NCI-H82 (cell line): ENCODE measurements around the gene BACH2.
"Not testable (repeated sequence)": the region's sequence is repeated elsewhere in the genome, so short reads cannot be mapped to it uniquely, and the experiment has no call there.

ENCODE experiments used
- DNase-seq: peaks from one replicate; lab custom pipeline; 2025; lab: John Stamatoyannopoulos, UW

BACH2 gene

GRCh38 chr6:89939144-89939543 lies 357.5 kb downstream of the BACH2 start:
- no peak for DNase-seq

- DNase-seq = no peak
These were observed 358.6 kb downstream of the BACH2 start for GRCh38 chr6:89938014-89938413.

GRCh38 chr6:89936177-89936576 lies 360.5 kb downstream of the BACH2 start:
- no peak for DNase-seq

DNA sequence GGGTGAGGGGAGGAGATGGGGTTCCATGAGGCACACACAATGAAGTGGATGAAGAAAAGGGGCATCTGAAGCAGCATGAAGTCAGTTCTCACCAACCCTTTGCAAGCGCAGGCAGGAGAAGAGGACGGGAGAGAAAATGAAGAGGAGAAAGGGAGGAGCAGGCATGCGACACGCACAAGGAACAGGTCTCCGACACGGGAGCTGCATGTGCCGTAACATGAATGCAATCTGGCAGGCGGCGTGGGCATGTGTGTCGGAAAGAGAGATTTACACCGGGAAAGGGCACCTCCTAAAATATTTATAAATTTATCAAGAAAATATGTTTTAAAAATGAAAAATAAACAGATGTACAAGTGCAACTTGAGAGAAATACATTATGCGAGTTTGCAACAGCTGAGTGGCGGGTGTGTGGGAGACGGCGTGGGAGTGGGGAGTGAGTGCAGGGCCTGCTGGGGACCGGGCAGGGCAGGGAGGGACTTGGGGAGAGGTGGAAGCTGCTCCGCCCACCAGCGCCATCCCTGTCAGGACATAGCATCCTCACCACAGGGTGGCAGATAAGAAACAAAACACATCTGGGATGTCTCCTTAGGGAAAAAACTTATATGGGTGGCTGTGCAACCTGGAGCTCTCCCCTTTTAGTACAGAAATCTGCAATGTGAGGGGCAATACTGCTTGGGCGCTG lies 361.8 kb downstream of the BACH2 start:
- no peak for DNase-seq

GRCh38 chr6:89932245-89932802 lies 364.3 kb downstream of the BACH2 start:
- DNase-seq = no peak

DNA sequence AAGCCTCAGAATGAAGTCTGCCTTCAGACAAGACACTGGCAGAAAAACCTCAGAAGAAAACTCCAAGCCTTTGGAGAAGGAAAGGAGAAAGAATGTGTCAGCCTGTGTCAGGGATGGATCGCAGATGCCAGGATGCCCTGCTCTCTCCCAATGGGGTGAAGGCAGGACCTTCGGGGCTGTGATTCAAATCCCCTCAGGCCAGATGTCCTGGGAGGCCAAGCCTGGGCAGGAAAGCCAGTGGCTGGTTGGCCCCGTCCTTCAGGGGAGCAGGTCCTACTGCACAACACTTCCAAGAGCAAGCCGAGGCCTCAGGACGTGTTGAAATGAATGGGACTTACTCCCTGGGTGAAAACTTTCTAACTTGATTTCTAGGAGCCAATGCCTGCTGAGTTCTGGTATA lies 365.9 kb downstream of the BACH2 start:
- no peak for DNase-seq

DNA sequence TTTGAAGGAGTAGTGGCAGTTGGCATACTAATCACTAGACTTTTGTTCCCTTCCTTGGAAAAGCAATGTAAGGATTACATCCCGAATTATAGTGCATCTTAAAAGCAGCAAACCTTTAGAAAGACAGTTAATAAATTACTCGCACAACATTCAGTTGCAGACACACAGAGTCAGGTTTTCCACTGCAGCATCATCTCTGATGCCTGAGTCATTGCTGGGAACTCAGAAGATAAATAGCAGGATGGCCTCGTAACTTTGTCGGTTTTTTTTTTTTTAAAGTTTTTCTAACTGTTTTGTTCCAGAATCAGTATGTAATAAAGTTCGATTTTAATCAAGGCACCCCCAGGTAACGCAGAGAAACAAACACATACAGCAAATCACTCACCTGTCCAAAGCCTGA lies 368.0 kb downstream of the BACH2 start:
- DNase-seq = no peak

GRCh38 chr6:89927791-89928550 lies 368.7 kb downstream of the BACH2 start:
- no peak for DNase-seq

- no peak for DNase-seq
These were observed 369.4 kb downstream of the BACH2 start for GRCh38 chr6:89927264-89927663.

DNA sequence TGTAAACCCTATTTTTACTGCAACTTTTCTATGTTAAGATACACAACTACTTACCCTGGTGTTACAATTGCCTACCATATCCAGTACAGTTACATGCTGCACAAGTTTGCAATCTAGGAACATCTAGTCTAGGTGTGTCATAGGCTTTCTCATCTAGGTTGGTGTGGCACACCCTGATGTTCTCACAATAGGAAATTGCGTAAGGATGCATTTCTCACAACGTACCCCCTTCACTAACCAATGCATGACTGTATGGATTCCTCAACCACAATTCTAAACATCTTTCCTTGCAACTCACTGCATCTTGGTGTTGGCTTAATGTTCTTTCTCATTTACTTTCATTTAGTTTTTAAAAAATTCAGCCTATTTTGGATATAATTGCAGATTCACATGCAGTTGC lies 370.8 kb downstream of the BACH2 start:
- no peak for DNase-seq

DNA sequence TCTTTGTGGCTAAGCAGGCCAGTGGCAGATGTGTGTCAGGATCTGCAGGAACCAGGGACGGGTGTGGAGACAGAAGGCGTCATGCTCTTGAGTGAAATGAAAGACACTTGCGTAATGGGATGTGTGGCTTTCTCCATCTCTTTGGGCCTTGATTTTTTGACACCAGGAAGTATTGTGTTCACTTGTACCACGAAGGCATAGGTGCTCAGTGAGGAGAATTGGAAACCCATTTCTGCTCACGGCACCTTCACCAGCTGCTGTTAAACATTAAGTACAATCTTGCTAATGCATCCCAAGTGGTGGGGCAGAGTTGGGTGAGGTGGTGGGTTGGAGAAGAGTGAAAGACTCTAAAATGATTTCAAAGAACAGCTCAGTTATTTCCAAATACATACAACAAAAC lies 372.4 kb downstream of the BACH2 start:
- DNase-seq = no peak

- DNase-seq = no peak
These were observed 375.0 kb downstream of the BACH2 start for GRCh38 chr6:89921691-89922090.

GRCh38 chr6:89921197-89921596 lies 375.4 kb downstream of the BACH2 start:
- no peak for DNase-seq

DNA sequence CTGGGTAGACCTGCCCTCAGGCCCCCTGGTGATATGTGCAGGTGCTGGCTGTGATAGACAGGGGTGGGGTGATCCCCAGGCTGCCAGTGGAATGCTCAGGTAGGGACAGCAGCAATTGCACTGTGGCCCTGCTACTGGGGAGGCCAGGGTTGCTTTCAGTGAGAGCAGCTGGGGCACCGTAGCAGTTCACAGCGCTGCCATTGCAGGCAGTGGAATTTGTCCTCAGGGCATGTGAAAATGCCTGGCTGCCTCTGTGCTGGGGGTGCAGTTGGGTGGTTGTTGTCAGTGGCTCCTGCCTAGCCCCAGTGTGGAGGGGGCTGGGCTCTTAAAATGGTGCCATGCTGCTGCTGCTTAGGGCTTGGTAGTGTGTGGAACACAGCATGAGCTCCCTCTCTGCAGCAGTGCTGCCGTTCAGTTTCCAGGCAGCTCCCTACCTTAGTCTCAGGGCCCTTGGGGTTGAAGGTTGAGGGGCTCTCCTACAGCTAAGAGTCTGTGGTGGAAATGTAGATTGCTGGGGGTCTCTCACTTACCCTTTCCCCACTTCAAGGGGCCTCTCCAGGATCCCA lies 378.8 kb downstream of the BACH2 start:
- no peak for DNase-seq

DNA sequence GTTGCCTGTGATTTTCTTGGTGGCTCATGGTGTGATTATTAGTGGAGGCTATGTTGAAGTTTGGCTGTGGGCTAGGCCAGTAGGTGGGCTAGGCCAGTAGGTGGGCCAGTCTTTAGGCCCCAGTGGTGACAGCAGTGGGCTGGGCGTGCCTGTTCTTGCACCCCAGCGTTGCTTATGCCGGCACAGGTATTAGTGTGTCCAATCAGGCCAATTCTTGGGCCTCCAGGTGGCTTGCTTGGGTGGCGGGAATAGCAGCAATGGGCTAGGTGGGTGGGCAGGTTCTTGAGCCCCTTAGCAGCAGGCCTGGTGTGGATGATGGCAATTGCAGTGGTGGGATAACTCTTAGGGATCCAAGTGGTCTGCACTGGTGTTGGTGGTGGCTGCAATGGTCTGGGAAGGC lies 379.4 kb downstream of the BACH2 start:
- DNase-seq = no peak

DNA sequence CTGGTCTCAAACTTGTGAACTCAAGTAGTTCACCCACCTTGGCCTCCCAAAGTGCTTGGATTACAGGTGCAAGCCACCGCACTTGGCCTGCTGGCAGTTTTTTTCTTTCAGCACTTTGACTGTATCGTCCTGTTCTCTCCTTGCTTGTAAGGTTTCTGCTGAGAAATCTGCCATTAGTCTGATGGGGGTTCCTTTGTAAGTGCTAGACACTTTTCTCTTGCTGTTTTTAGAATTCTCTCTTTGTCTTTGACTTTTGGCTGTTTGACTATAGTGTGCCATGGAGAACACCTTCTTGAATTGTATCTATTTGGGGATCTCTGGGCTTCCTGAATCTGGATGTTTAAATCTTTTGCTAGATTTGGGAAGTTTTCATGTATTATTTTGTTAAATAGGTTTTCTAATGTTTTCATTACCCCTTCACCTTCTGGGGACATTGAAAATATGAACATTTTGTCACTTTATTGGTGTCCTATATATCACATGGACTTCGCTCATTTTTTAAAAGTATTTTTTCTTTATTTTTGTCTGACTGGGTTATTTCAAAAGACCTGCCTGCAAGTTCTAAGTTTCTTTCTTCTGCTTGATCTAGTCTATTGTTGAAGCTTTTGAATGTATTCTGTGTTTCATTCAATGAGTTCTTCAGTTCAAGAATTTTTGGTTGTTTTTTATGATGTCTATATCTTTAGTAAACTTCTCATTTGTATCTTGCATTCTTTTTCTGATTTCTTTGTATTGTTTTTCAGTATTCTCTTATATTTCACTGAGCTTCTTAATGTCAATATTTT lies 380.3 kb downstream of the BACH2 start:
- DNase-seq = no peak

- DNase-seq = no peak
These were observed 385.8 kb downstream of the BACH2 start for GRCh38 chr6:89910902-89911240.

DNA sequence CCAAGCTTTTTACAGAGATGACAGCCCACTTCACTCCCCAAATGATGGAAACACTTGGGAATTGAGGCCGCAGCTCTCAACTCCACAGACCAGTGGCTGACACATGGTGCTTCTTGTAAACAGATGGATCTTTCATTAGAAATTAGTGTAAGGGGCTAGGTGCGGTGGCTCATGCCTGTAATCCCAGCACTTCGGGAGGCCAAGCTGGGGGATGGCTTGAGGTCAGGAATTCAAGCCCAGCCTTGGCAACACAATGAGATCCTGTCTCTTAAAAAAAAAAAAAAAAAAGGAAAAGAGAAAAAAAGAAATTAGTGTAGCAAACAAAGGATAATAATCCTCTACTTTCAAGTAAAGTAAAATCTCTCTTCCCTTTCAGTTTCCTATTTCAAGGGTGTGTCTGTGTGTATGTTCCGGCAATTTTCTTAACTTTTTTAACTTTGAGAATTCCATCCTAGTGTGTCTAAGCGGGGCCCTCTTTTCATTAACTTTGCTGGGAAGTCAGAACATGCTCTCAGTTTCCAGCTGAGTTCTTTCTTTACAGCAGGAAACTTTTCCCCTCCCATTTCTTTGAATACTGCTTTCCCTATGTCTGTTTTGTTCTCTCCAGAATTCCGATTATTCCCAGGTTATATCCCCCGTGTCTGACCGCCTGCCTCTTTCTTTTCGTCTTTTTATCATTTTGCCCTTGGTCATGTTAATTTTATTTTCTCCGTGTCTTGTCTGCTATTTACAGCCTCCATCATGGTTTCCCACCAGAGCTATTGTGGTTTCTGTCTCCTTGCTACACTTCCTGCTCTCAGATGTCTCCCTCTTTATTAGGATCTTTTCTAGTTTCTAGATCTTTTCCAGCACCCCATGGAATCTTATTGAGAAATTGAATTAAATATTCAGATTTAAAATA lies 386.4 kb downstream of the BACH2 start:
- DNase-seq = not testable (repeated sequence)

GRCh38 chr6:89895276-89895874 lies 401.3 kb downstream of the BACH2 start:
- DNase-seq = peak; percentile 11

GRCh38 chr6:89894169-89894568 lies 402.5 kb downstream of the BACH2 start, which contains the start of gene GJA10:
Gene GJA10 (plus strand): TSS chr6:89894469. CDS start chr6:89894469, 0 bp downstream.
- DNase-seq = no peak

- not testable (repeated sequence) for DNase-seq
These were observed 404.1 kb downstream of the BACH2 start for GRCh38 chr6:89892577-89892976.
